HCT116 (cell line): Measurements from ENCODE around the gene ELN. TPM values are rescaled to one million over a fixed set of nuclear protein-coding genes. Genes with fewer than 3 reads are reported as not detected.
"Not testable (repeated sequence)": the region's sequence is repeated elsewhere in the genome, so short reads cannot be mapped to it uniquely, and the experiment has no call there.

Source experiments
- ATAC-seq: fragments of 200-7000 bp; cut with Tn5 transposase; 2 replicates; pipeline ENCODE4 v1.9.1; 2020; ENCODE audit warnings: mild to moderate bottlenecking, moderate library complexity
- BruUV-seq: library from RNA; stranded (reverse); fragments of 400-500 nt; replicated peaks from 2 replicates; lab custom pipeline; 2021; lab: Mats Ljungman, UMichigan
- CTCF ChIA-PET: fragments of 300-600 bp; sonication (Branson Sonifier 250); formaldehyde crosslinking; loops from one replicate; lab custom pipeline; 2021; ENCODE audit warnings: antibody characterized with exemption; lab: Charles Lee
- POLR2A ChIA-PET: fragments of 300-600, 350-600 bp; sonication (Branson Sonifier 250); formaldehyde crosslinking; loops from one replicate; lab custom pipeline; 2021; ENCODE audit warnings: antibody characterized with exemption; lab: Charles Lee
- RAD21 ChIA-PET, 2 experiments: fragments of 300-600 bp; sonication (Branson Sonifier 250); formaldehyde crosslinking; loops; one replicate each; lab custom pipeline; 2023; ENCODE audit warnings: low total read pairs in 2 of 2; ENCODE audit not compliant: uncharacterized antibody in 2 of 2, unreplicated experiment in 2 of 2, low non-redundant PET in 1 of 2; lab: Charles Lee
- DNase-seq: peaks from one replicate; pipeline ENCODE4 v3.0.0-alpha.2; 2010; ENCODE audit warnings: low read depth, low spot score
- H2AFZ ChIP-seq: fragments of 200-600 bp; shearing (Covaris generic), sonication (generic); 2 replicates; pipeline ENCODE4 v1.6.1; 2017; ENCODE audit warnings: low read depth, mixed run types, mixed read lengths, antibody characterized with exemption, low read length; ENCODE audit not compliant: poor library complexity, severe bottlenecking
- H3K27ac ChIP-seq: 2 replicates; pipeline ENCODE4 v1.5.1; 2012; ENCODE audit warnings: low read depth, low read length
- H3K27me3 ChIP-seq: fragments of 200-600 bp; sonication (generic); 2 replicates; pipeline ENCODE4 v1.6.1; 2016; ENCODE audit warnings: mixed run types, low read length, mixed read lengths; ENCODE audit not compliant: insufficient read depth
- H3K36me3 ChIP-seq, 2 experiments: fragments of 200-500 bp in 1 of 2; fragments of 200-600 bp in 1 of 2; sonication (Bioruptor generic) in 1 of 2; sonication (generic) in 1 of 2; 2 replicates each; pipeline versions ENCODE4 v1.5.1 to v1.6.1; 2014 to 2016; ENCODE audit warnings: low read length in 2 of 2, inconsistent platforms in 1 of 2, mixed read lengths in 1 of 2, mixed run types in 1 of 2; ENCODE audit not compliant: insufficient read depth in 2 of 2, control insufficient read depth in 1 of 2
- H3K4me1 ChIP-seq, 2 experiments: fragments of 200-600 bp in 1 of 2; sonication (generic) in 1 of 2; 2 replicates each; pipeline versions ENCODE4 v1.5.1 to v1.6.1; 2012 to 2017; ENCODE audit warnings: low read length in 2 of 2, inconsistent platforms in 1 of 2, mild to moderate bottlenecking in 1 of 2, mixed read lengths in 1 of 2, mixed run types in 1 of 2, moderate library complexity in 1 of 2; ENCODE audit not compliant: insufficient read depth in 2 of 2, control insufficient read depth in 1 of 2
- H3K4me2 ChIP-seq: fragments of 200-600 bp; sonication (generic); 2 replicates; pipeline ENCODE4 v1.6.1; 2017; ENCODE audit warnings: mixed run types, low read length, mixed read lengths
- H3K4me3 ChIP-seq, 2 experiments: fragments of 200-600 bp in 1 of 2; sonication (generic) in 1 of 2; replicated peaks in 1 of 2; 2 replicates each; pipeline ENCODE4 v1.5.1; 2011 to 2016; ENCODE audit warnings: low read length in 2 of 2, control low read depth in 1 of 2, low read depth in 1 of 2, mild to moderate bottlenecking in 1 of 2, mixed read lengths in 1 of 2, mixed run types in 1 of 2
- H3K79me2 ChIP-seq: fragments of 200-600 bp; sonication (generic); 2 replicates; pipeline ENCODE4 v1.6.1; 2017; ENCODE audit warnings: mild to moderate bottlenecking, mixed run types, low read length, moderate library complexity, mixed read lengths; ENCODE audit not compliant: insufficient read depth
- H3K9ac ChIP-seq: fragments of 200-600 bp; sonication (generic); 2 replicates; pipeline ENCODE4 v1.6.1; 2016; ENCODE audit warnings: low read length, mixed read lengths
- H3K9me2 ChIP-seq: fragments of 200-600 bp; sonication (generic), shearing (Covaris generic); 2 replicates; pipeline ENCODE4 v1.6.1; 2017; ENCODE audit warnings: mixed run types, mild to moderate bottlenecking, moderate library complexity; ENCODE audit not compliant: insufficient read depth
- H3K9me3 ChIP-seq, 2 experiments: fragments of 200-500 bp in 1 of 2; fragments of 200-600 bp in 1 of 2; sonication (Bioruptor generic) in 1 of 2; sonication (generic) in 1 of 2; 2 replicates each; pipeline ENCODE4 v1.6.1; 2014 to 2017; ENCODE audit warnings: low read length in 2 of 2, mixed read lengths in 2 of 2, inconsistent platforms in 1 of 2, low read depth in 1 of 2, mild to moderate bottlenecking in 1 of 2, mixed run types in 1 of 2, moderate library complexity in 1 of 2; ENCODE audit not compliant: control insufficient read depth in 1 of 2, insufficient read depth in 1 of 2
- H4K20me1 ChIP-seq: fragments of 200-600 bp; sonication (generic), shearing (Covaris generic); 2 replicates; pipeline ENCODE4 v1.6.1; 2017; ENCODE audit warnings: mixed run types, mild to moderate bottlenecking, moderate library complexity; ENCODE audit not compliant: insufficient read depth
- CBX3 ChIP-seq: IDR thresholded peaks from 2 replicates; pipeline ENCODE4 v1.6.1; 2012; ENCODE audit warnings: low read depth
- EZH2 ChIP-seq: fragments of 200-600 bp; sonication (generic); IDR thresholded peaks from 2 replicates; pipeline ENCODE4 v1.6.1; 2017; ENCODE audit warnings: antibody characterized with exemption, mixed run types
- RAD21 ChIP-seq: IDR thresholded peaks from 2 replicates; pipeline ENCODE4 v1.6.1; 2012; ENCODE audit warnings: low read depth, mild to moderate bottlenecking
- SRF ChIP-seq: IDR thresholded peaks from 2 replicates; pipeline ENCODE4 v1.6.1; 2012; ENCODE audit warnings: low read depth
- TCF7L2 ChIP-seq: IDR thresholded peaks from 2 replicates; pipeline ENCODE4 v1.7.0; 2011; ENCODE audit warnings: borderline replicate concordance, inconsistent platforms; ENCODE audit not compliant: insufficient read depth, insufficient read length; ENCODE audit errors: extremely low read depth
- intact Hi-C: fragments of 100-400 bp; cut with micrococcal nuclease; formaldehyde crosslinking; loops from 2 replicates; pipeline ENCODE4 v1.10.0; 2022
- total RNA-seq: library from RNA; stranded (reverse); gene quantifications from one replicate; pipeline ENCODE4 v1.2.1, GENCODE V29; 2021; ENCODE audit not compliant: unreplicated experiment

The ELN gene
- total RNA-seq, 1 experiment from 2014 or later, result 0.17 TPM

- DNase-seq, result no peak
- Histone ChIP-seq H3K36me3 (no peaks in the 10 kb centered on the region), H3K4me1 (peaks cover 0 to 1% of the 10 kb centered on the region in 2 experiments; a peak in 2 of 4 replicates), H3K9me3 (no peaks in the 10 kb centered on the region), H3K27me3 (no peaks in the 10 kb centered on the region), H2AFZ (no peak overlapping the region), H3K79me2 (no peaks in the 10 kb centered on the region), H4K20me1 (no peaks in the 10 kb centered on the region), H3K4me2 (no peak overlapping the region), H3K9ac (no peak overlapping the region), H3K4me3 (no peak overlapping the region), H3K27ac (no peak overlapping the region), H3K9me2 (no peaks in the 10 kb centered on the region)
- no peak for ATAC-seq
- intact Hi-C loops, result no loop called here
- BruUV-seq, result no TSS peak
- ChIA-PET RAD21 (no interaction called here), POLR2A (no interaction called here), CTCF (interaction anchor here (1.9 kb wide), 1 partner anchor 18 kb away, joined by 7 read pairs; no protein-coding TSS in a partner anchor)
- TF ChIP-seq EZH2, result no peak
- TF ChIP-seq RAD21, result no peak
- no peak for TF ChIP-seq SRF
- TF ChIP-seq CBX3, result no peak
- no peak for TF ChIP-seq TCF7L2
Measured at GRCh38 chr7:74044366-74045350, 16.7 kb downstream of the ELN start.

GRCh38 chr7:74046581-74046980, 18.6 kb downstream of the ELN start:
- H3K27ac ChIP-seq, ATAC-seq, H3K9ac ChIP-seq, RAD21 ChIA-PET, H4K20me1 ChIP-seq, H3K79me2 ChIP-seq, intact Hi-C loops, H3K4me2 ChIP-seq, H3K4me1 ChIP-seq, H3K4me3 ChIP-seq, H3K36me3 ChIP-seq, H3K9me2 ChIP-seq, H3K9me3 ChIP-seq, POLR2A ChIA-PET, DNase-seq, BruUV-seq, H2AFZ ChIP-seq, H3K27me3 ChIP-seq: not testable (repeated sequence)
- CTCF ChIA-PET, result interaction anchor here (0.6 to 0.9 kb wide), 2 partner anchors 20 to 154 kb away, joined by 3 read pairs; no protein-coding TSS in a partner anchor
